Heart left ventricle (tissue), 16 donors: ENCODE measurements around the gene BANF1. TPM values are rescaled to one million over a fixed set of nuclear protein-coding genes. Genes with fewer than 3 reads are reported as not detected.

Source experiments
- ATAC-seq, 4 donors: fragments of 200-7000 bp; cut with Tn5 transposase; one replicate each; pipeline ENCODE4 v1.9.1; 2020 to 2022; ENCODE audit warnings: moderate library complexity in 4 of 4, mild to moderate bottlenecking in 3 of 4, moderate number of reproducible peaks in 1 of 4
- DNase-seq, 5 donors: peaks; one replicate each; pipeline ENCODE4 v3.0.0-alpha.2; 2020
- H3K27ac ChIP-seq, 12 donors: fragments of 200-600 bp; sonication (generic) in 4 of 12; one replicate each; pipeline versions ENCODE4 v1.5.0 to v1.8.0; 2016 to 2022; ENCODE audit warnings: mild to moderate bottlenecking in 2 of 12
- H3K27me3 ChIP-seq, 9 donors: fragments of 200-600 bp; sonication (generic) in 2 of 9; one replicate each; pipeline versions ENCODE4 v1.5.1 to v1.8.0; 2016 to 2022; ENCODE audit warnings: mild to moderate bottlenecking in 3 of 9
- H3K36me3 ChIP-seq, 9 donors: fragments of 200-600 bp; sonication (generic) in 2 of 9; one replicate each; pipeline versions ENCODE4 v1.5.0 to v1.8.0; 2018 to 2022; ENCODE audit warnings: mild to moderate bottlenecking in 2 of 9
- H3K4me1 ChIP-seq, 12 donors: fragments of 200-600 bp; sonication (generic) in 4 of 12; one replicate each; pipeline versions ENCODE4 v1.5.0 to v1.8.0; 2016 to 2022; ENCODE audit warnings: mild to moderate bottlenecking in 3 of 12
- H3K4me3 ChIP-seq, 12 donors: fragments of 200-600 bp; sonication (generic) in 4 of 12; one replicate each; pipeline versions ENCODE4 v1.5.0 to v1.8.0; 2017 to 2022; ENCODE audit warnings: mild to moderate bottlenecking in 9 of 12, moderate library complexity in 4 of 12
- H3K9me3 ChIP-seq, 12 donors: fragments of 200-600 bp; sonication (generic) in 4 of 12; one replicate each; pipeline versions ENCODE4 v1.5.0 to v1.8.0; 2016 to 2022; ENCODE audit warnings: mild to moderate bottlenecking in 1 of 12
- POLR2A ChIP-seq, 2 donors: fragments of 450-650 bp; IDR thresholded peaks; one replicate each; pipeline ENCODE4 v1.6.1; 2017; ENCODE audit warnings: antibody characterized with exemption in 2 of 2, mild to moderate bottlenecking in 2 of 2, moderate library complexity in 2 of 2
- WGBS, 4 donors: extraction: QIAGEN DNeasy Blood & Tissue Kit in 2 of 4; methylation state at CpG; one replicate each; pipeline versions ENCODE4 v1.1.5 to v1.1.7; 2013 to 2018; 5-methylcytosine and 5-hydroxymethylcytosine counted together
- intact Hi-C, 10 donors: fragments of 100-400 bp; cut with DNase I; formaldehyde crosslinking; loops; one replicate each; pipeline versions ENCODE4 v1.11.1 to v1.14.2; 2022
- polyA plus RNA-seq, 2 donors: library from polyadenylated mRNA; stranded (reverse); fragments of 200-250 nt; gene quantifications; one replicate each; pipeline ENCODE4 v1.2.3, GENCODE V29; 2013
- total RNA-seq, 9 donors: library from RNA; depleted of rRNA in 2 of 9; stranded (reverse); fragments of >200 nt in 2 of 9; fragmentation: NEBNext Ultra II Directional in 3 of 9; extraction: Animal tissue kit (Norgen Biotek cat#: 25700) in 3 of 9; gene quantifications; one replicate each; pipeline versions ENCODE4 v1.1.0 to v1.2.4, GENCODE V29; 2016 to 2023
- TF ChIP-seq, protein P1 (sequence below), 12 donors: fragments of 200-600 bp; sonication (generic) in 4 of 12; IDR thresholded peaks; one replicate each; pipeline versions ENCODE4 v1.5.0 to v1.8.0; 2018 to 2022; ENCODE audit warnings: antibody characterized with exemption in 12 of 12, mild to moderate bottlenecking in 5 of 12
- donor health status: ischemic (EF 13 %, LVEDD 7.1; RV severe dilation, severe dysfunction).
- donor health status: healthy with polysubstance abuse.
- donor health status: DM: no; HTN: yes; CAD: no.
- donor health status: DM: no; HTN: no; CAD: no.
- donor health status: ischemic (EF 25% LVEDD 6.9; RV normal size, moderate dysfunction).
- donor health status: ischemic (EF 25% LVEDD 5.7; RV mildly dilated, moderate dysfunction).
- donor health status: healthy.
- donor health status: DM: yes; HTN: yes; CAD: no.
- donor health status: ischemic (EF 35%, LVEDD 5.7; RV mildly dilated, moderate dysfunction).
- donor health status: nonischemic (EF 11% LVEDD 7.7; RV severe dilation, severe dysfunction).
- donor health status: DM: yes; HTN: yes; CAD: no.
- donor health status: PGD.
- donor health status: ischemic (EF 29% LVEDD 5.4; RV normal size, mild dysfunction).
- donor health status: nonischemic (EF 23%, LVEDD 6.1; RV moderate dilation, normal function).

BANF1 gene
- total and polyA plus RNA-seq, 11 donors, result 68.7 to 345 (median 199) TPM

- H3K9me3 ChIP-seq, result no peaks in the 10 kb centered on the region
- DNase-seq (peak; percentile 97 to 99 (median 99)), ATAC-seq (peak; percentile 96 to 99 (median 98))
- H3K4me3 ChIP-seq, result peak within 1 kb of the TSS; percentile 51 to 100 (median 87)
- intact Hi-C loops, result loop anchor here in 3 of 10 donors (1.0 to 5.0 kb wide), 3 partner anchors 16 to 390 kb away; partner anchors contain the start of gene RELA (in 1 of the 3)
- peak within 1 kb of the TSS; percentile 80 to 96 (median 92) for H3K27ac ChIP-seq
- peaks cover 0 to 20% (median 5%) of the 10 kb centered on the region in 9 donors for H3K27me3 ChIP-seq
- TF ChIP-seq, protein P1, sequence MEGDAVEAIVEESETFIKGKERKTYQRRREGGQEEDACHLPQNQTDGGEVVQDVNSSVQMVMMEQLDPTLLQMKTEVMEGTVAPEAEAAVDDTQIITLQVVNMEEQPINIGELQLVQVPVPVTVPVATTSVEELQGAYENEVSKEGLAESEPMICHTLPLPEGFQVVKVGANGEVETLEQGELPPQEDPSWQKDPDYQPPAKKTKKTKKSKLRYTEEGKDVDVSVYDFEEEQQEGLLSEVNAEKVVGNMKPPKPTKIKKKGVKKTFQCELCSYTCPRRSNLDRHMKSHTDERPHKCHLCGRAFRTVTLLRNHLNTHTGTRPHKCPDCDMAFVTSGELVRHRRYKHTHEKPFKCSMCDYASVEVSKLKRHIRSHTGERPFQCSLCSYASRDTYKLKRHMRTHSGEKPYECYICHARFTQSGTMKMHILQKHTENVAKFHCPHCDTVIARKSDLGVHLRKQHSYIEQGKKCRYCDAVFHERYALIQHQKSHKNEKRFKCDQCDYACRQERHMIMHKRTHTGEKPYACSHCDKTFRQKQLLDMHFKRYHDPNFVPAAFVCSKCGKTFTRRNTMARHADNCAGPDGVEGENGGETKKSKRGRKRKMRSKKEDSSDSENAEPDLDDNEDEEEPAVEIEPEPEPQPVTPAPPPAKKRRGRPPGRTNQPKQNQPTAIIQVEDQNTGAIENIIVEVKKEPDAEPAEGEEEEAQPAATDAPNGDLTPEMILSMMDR (IDR thresholded peaks at IDR 0.05), result peak in 3 of 12 donors; percentile 17 to 26 (median 20)
- peak in 1 of 2 donors; percentile 62 for TF ChIP-seq POLR2A (IDR thresholded peaks at IDR 0.05)
- H3K4me1 ChIP-seq, result peaks cover 0 to 41% (median 24%) of the 10 kb centered on the region in 12 donors
- H3K36me3 ChIP-seq, result peaks cover 3 to 39% (median 32%) of the 10 kb centered on the region in 9 donors
- WGBS, 4 donors, result 0 to 1% (median 0%) methylated on average over 33 to 84 of the region's 84 CpGs
Observed at GRCh38 chr11:66051766-66052663, 49.7 kb downstream of the BANF1 start, which contains the start of gene SF3B2. SF3B2 (plus strand) TSS chr11:66052364; CDS start chr11:66052385, 21 bp downstream.

DNA sequence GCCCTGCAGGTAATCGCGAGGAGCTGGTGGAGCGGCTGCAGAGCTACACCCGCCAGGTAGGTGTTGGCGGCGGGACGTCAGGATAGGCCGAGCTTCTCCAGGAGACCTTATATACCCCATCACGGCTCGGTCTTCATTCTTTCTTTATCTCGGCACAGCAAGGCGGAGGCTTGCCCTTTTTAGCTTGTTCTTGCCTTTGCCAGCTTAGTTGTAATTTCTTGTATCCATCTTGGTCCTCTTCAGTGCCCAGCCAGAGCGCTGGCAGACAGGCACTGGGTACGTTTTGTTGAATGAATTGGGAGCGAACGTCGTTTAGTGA, 50.3 kb downstream of the BANF1 start:
- Histone ChIP-seq H3K27ac (peak overlapping the region in 11 of 12 donors; percentile 71 to 96 (median 93)), H3K4me1 (peaks cover 0 to 35% (median 23%) of the 10 kb centered on the region in 12 donors), H3K4me3 (peak overlapping the region; percentile 51 to 100 (median 87)), H3K9me3 (no peaks in the 10 kb centered on the region), H3K36me3 (peaks cover 3 to 45% (median 38%) of the 10 kb centered on the region in 9 donors), H3K27me3 (peaks cover 0 to 16% (median 4%) of the 10 kb centered on the region in 9 donors)
- TF ChIP-seq, protein P1 (IDR thresholded peaks at IDR 0.05), result no peak
- ATAC-seq (no peak), DNase-seq (no peak)
- 0 to 3% (median 2%) methylated on average over 14 to 17 of the region's 17 CpGs for WGBS, 4 donors
- intact Hi-C loops, result loop anchor here in 3 of 10 donors (1.0 to 5.0 kb wide), 3 partner anchors 16 to 390 kb away; partner anchors contain the start of gene RELA (in 1 of the 3)

Other genes with a start within 250 kb of the BANF1 start
- 10 to 100 TPM in 2 of 9 donors, 1 to 10 TPM in 7; 5.4 to 17.7 (median 8.7) TPM for gene AP5B1, start 221.5 kb upstream of the BANF1 start, total RNA-seq
- gene AP5B1, start 221.5 kb upstream of the BANF1 start, polyA plus RNA-seq, result 1 to 10 TPM; 4.4 to 9.5 TPM
- gene OVOL1, start 215.4 kb upstream of the BANF1 start, total RNA-seq, result not detected
- not detected for gene OVOL1, start 215.4 kb upstream of the BANF1 start, polyA plus RNA-seq
- gene SNX32, start 168.5 kb upstream of the BANF1 start, total RNA-seq, result under 1 TPM in 4 of 9 donors, not detected in 5; 0.13 to 0.52 (median 0.37) TPM
- under 1 TPM; 0.11 to 0.54 TPM for gene SNX32, start 168.5 kb upstream of the BANF1 start, polyA plus RNA-seq
- 100 to 1,000 TPM; 289 to 839 (median 424) TPM for gene CFL1, start 144.3 kb upstream of the BANF1 start, total RNA-seq
- gene CFL1, start 144.3 kb upstream of the BANF1 start, polyA plus RNA-seq, result 100 to 1,000 TPM; 289 to 973 TPM
- gene MUS81, start 142.1 kb upstream of the BANF1 start, total RNA-seq, result 10 to 100 TPM; 24.6 to 39.6 (median 35.5) TPM
- 10 to 100 TPM; 53.0 to 56.1 TPM for gene MUS81, start 142.1 kb upstream of the BANF1 start, polyA plus RNA-seq
- gene EFEMP2, start 129.7 kb upstream of the BANF1 start, total RNA-seq, result 100 to 1,000 TPM in 3 of 9 donors, 10 to 100 TPM in 6; 67.7 to 123 (median 88.7) TPM
- 10 to 100 TPM; 43.6 to 86.6 TPM for gene EFEMP2, start 129.7 kb upstream of the BANF1 start, polyA plus RNA-seq
- gene CTSW, start 122.7 kb upstream of the BANF1 start, total RNA-seq, result 1 to 10 TPM in 3 of 9 donors, under 1 TPM in 5, not detected in 1; 0.16 to 9.4 (median 0.90) TPM
- under 1 TPM; 0.17 to 0.53 TPM for gene CTSW, start 122.7 kb upstream of the BANF1 start, polyA plus RNA-seq
- gene FIBP, start 114.0 kb upstream of the BANF1 start, total RNA-seq, result 10 to 100 TPM; 48.2 to 93.9 (median 57.3) TPM
- 10 to 100 TPM; 35.0 to 74.7 TPM for gene FIBP, start 114.0 kb upstream of the BANF1 start, polyA plus RNA-seq
- 10 to 100 TPM; 32.3 to 78.1 (median 36.9) TPM for gene CCDC85B, start 111.8 kb upstream of the BANF1 start, total RNA-seq
- gene CCDC85B, start 111.8 kb upstream of the BANF1 start, polyA plus RNA-seq, result 10 to 100 TPM; 31.3 to 62.1 TPM
- gene FOSL1, start 102.1 kb upstream of the BANF1 start, total RNA-seq, result 10 to 100 TPM in 1 of 9 donors, 1 to 10 TPM in 6, under 1 TPM in 2; 0.22 to 13.7 (median 1.5) TPM
- 10 to 100 TPM in 1 of 2 donors, 1 to 10 TPM in 1; 1.2 to 48.1 TPM for gene FOSL1, start 102.1 kb upstream of the BANF1 start, polyA plus RNA-seq
- 10 to 100 TPM; 17.0 to 49.0 (median 39.5) TPM for gene C11orf68, start 83.4 kb upstream of the BANF1 start, total RNA-seq
- 10 to 100 TPM; 34.0 to 41.5 TPM for gene C11orf68, start 83.4 kb upstream of the BANF1 start, polyA plus RNA-seq
- 100 to 1,000 TPM in 4 of 9 donors, 10 to 100 TPM in 5; 76.5 to 144 (median 96.9) TPM for gene DRAP1, start 83.1 kb upstream of the BANF1 start, total RNA-seq
- gene DRAP1, start 83.1 kb upstream of the BANF1 start, polyA plus RNA-seq, result 100 to 1,000 TPM; 168 to 180 TPM
- under 1 TPM in 1 of 9 donors, not detected in 8; 0.51 TPM for gene TSGA10IP, start 57.0 kb upstream of the BANF1 start, total RNA-seq
- gene TSGA10IP, start 57.0 kb upstream of the BANF1 start, polyA plus RNA-seq, result not detected
- 10 to 100 TPM; 21.6 to 57.2 (median 31.1) TPM for gene SART1, start 40.8 kb upstream of the BANF1 start, total RNA-seq
- 10 to 100 TPM; 40.4 to 70.1 TPM for gene SART1, start 40.8 kb upstream of the BANF1 start, polyA plus RNA-seq
- 10 to 100 TPM; 13.0 to 25.2 (median 20.7) TPM for gene EIF1AD, start 346 bp upstream of the BANF1 start, total RNA-seq
- gene EIF1AD, start 346 bp upstream of the BANF1 start, polyA plus RNA-seq, result 10 to 100 TPM; 12.9 to 44.0 TPM
- gene CST6, start 9.5 kb downstream of the BANF1 start, total RNA-seq, result 1 to 10 TPM in 3 of 9 donors, under 1 TPM in 1, not detected in 5; 0.87 to 8.3 (median 2.3) TPM
- gene CST6, start 9.5 kb downstream of the BANF1 start, polyA plus RNA-seq, result 1 to 10 TPM in 1 of 2 donors, not detected in 1; 6.3 TPM
- gene CATSPER1, start 24.0 kb downstream of the BANF1 start, total RNA-seq, result under 1 TPM in 2 of 9 donors, not detected in 7; 0.35 to 0.91 TPM
- under 1 TPM in 1 of 2 donors, not detected in 1; 0.12 TPM for gene CATSPER1, start 24.0 kb downstream of the BANF1 start, polyA plus RNA-seq
- gene GAL3ST3, start 46.7 kb downstream of the BANF1 start, total RNA-seq, result 1 to 10 TPM in 8 of 9 donors, under 1 TPM in 1; 0.96 to 4.9 (median 2.4) TPM
- 1 to 10 TPM in 1 of 2 donors, under 1 TPM in 1; 0.08 to 1.1 TPM for gene GAL3ST3, start 46.7 kb downstream of the BANF1 start, polyA plus RNA-seq
- gene SF3B2, start 49.9 kb downstream of the BANF1 start, total RNA-seq, result 10 to 100 TPM; 69.8 to 92.9 (median 79.6) TPM
- gene SF3B2, start 49.9 kb downstream of the BANF1 start, polyA plus RNA-seq, result 100 to 1,000 TPM in 1 of 2 donors, 10 to 100 TPM in 1; 43.5 to 106 TPM
- 100 to 1,000 TPM in 3 of 9 donors, 10 to 100 TPM in 6; 39.2 to 151 (median 90.4) TPM for gene PACS1, start 67.8 kb downstream of the BANF1 start, total RNA-seq
- 10 to 100 TPM; 30.6 to 40.2 TPM for gene PACS1, start 67.8 kb downstream of the BANF1 start, polyA plus RNA-seq